Measurements from ENCODE around the gene HOXC11.

Gene HOXC11

DNA sequence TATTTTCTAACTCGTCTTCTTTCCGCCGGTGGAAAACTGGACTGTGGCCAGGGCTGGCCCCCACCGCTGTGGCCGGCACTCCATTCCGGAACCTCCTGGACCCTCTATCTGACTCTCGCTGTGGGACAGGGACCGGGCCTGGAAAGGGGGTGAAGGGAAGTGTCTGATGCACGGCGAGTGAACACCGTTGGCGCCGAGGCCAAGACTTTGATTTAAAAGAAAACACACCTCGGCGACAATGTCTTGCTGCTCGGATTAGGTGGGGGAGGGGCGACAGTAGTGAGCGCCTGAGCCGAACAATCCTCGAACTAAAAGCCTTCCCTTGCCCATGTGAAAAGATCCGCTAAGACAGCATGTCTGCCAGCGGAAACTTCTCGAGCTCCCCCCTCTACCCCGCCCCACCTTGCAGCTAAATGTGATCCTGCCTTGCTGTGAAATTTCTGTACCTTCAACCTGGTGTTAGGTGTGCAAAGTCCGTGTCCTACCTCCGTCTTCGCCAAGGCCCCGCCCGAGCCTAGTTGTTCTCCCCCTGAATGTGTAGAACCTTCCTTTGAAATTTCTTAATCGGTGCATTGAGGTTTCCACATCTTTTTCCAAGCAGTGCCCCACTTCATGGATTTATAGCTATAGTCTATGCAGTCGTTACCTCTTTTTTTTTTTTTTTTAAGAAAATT, 2.7 kb downstream of the HOXC11 start:
- DNase-seq: no peak

GRCh38 chr12:53976172-53976822, 3.4 kb downstream of the HOXC11 start:
- no peak for DNase-seq

DNA sequence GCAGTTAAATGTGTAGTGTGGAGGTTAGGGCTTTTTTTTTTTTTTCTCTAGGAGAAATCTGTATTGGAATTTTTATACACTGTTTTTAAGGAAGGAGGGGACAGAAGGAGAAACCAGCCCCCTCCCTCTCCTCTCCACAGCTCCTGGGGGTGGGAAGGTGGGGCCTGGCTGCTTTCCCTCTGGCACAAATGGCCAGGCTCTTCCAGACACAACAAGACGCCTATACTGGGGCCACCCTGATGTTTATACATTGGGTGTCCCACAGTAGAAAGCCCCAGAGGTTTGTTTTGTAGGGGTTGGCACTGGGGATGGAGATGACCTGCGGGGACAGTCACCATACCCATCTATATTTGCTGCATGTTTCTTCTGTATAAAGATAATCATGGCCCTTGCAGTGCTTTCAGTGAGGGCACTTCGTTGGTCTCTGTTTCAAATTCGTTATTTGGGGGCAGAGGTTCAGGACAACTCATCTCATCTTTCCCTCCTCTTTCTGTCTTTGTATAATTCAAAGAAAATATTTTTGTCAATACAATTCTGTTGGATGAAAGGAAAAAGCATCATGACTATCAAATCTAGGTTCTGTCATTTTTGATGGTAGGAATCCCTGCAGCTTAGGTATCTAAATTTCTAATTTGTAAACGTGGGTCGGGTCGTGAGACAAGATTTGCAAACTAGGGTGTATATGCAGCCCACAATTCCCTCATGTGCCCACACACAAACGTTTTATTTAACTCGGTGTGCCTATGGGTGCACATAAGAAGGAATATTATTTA, 4.1 kb downstream of the HOXC11 start:
- no peak for DNase-seq

DNA sequence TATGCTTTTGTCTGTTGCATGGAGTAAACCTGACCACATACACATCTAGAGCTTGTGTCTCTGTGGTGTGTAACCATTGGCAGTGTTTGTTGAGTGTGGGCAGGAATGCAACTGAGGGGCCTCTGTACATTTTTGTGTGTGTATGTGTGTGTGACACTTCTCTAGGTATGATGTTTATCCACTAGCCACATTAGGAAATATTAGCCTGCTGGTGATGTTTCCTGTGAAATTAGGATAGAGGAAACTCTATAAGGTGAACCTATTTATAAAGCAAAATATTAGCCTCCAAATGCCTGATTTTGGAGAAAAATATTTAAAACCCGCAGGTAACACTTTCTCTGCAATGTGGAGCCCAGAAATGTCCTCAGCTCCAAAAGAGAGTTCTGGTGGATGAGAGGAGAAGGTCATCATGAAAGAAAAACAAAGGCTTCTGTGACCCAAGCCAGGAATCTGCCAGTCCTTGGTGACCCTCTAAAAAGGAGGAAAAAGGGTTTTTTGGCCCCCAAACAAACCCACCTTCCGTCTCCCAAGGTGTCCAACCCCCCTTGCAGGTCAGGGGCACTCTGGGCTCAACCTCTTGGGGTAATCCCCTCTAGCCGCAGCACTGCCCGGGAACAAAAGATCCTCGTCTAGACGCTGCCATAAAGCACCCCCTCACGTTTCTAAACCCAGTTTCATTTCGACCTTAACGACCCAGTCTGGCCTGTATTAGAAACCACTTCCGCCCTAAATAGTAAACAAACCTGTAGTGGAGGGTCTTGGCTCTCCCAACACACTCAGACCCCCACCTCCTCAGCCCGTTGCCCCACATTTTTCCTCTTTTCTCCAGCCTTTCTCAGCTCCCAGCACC, 4.9 kb downstream of the HOXC11 start:
- no peak for DNase-seq

DNA sequence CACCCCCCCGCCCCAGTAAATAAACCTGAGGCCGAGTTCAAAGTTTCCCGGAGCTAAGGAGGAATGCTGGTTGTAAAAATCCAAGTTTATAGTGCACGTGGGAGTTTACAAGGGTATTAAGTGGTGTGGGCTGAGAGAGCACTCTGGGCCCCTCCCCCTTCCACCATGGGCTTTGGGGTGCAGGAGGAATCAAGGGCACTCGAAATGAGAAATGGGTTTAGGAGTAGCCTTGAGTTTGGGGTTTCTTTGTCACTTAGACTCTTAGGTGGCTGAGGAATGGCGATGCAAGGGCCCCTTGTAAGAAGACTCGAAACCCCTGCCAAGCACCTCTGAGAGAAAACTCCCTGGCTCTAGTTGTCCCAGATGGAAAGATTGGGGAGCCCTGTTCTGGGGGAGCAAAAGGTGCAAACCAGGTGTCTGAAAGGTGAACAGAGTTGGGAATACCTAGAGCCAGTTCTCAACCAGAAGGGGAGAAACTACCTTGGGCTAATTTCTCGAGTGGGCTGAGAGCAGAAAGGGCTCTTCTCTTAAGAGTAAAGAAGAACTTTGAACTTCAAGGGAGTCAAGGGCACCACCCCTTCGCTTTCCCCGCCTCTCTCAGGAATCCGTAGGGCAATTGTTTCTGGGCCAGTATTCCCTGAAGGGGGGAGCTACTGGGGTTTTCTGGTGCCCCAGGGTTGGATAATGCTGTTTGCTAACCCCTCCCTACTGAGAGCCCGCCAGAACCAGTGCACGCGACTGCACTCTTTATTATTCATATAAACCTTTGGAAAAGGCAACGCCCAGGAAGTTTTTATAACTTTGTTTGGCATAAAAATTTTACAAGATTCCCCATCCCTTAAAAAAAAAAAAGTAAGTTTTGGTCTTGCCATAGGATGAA, 5.8 kb downstream of the HOXC11 start:
- DNase-seq: no peak

DNA sequence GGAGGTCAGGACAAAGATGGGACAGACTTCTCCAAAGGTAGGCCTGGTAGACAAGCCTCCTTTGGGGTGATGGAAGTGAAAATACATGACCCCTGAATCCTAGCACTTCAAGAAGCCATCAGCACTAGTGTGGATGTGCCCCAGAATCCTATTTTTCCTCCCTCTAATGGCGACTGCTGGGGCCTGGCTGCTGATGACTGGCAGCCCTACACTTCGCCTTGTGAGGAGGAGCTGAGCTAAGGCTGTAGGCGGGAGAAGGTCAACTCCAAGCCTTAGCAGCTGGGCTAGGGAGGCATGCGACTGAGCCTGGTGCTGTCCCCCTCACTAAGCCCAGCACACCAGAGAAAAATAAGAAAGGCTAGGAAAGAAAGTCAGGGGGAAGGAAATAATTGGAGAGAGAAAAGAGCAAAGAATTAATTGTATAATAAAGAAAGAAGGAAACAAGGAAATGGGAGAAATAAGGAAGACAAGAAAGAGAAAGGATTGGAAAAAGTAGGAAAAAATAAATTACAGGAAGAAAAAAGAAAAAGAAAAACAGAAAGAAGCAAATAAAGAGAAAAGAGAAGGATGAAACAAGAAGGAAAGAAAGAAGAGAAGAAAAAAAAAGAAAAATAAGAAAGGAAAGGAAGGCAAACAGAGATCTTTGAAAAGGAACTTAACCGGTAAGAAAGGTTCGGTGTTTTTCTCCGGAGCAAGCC, 7.3 kb downstream of the HOXC11 start:
- no peak for DNase-seq

- DNase-seq: no peak
These were observed 8.0 kb downstream of the HOXC11 start for GRCh38 chr12:53980802-53981496.

DNA sequence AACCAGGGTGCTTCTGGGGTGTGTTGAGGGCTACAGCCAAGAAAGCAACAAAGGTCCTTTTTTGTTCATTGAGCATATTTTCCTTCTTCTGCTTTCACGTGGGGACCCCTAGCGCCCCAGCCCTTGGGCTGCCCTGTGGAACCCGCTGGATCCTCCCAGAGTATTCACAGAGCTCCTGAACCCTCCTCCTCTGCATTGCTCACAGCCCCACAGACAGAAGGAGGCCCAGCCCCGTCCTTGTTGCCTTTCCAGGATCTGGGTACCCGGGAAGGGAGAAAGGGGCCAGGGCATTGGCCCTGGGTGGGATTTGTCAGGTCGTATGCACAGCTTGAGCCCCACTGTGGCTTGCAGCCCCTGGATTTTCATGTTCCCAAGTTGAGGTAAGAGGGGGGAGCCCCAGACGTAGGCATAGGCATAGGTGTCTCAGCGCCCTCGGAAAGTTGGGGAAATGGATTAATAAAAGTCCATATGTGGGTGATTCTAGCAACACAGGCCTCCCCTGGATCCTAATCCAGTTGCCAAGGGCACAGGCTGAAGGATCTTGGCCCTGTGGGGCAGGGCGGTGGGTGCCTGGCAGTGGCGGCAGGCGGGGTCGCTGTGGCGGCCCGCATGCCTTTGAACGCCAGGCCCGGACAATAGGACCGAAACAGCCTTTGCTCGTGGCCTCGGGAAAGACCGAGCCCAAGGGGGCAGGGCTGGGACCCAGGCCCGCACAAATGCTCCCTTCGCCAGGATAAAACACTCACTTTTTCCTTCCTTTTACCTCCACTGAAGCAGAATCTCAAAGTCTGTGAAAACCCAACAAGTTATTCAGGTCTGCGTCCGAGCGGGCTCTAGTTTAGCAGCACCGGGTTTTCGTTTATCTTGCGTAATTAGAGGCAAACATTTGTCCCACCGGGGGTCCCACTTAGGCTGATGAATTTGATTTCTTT, 9.0 kb downstream of the HOXC11 start:
- DNase-seq: no peak

- no peak for DNase-seq
These were observed 10.0 kb downstream of the HOXC11 start for GRCh38 chr12:53982648-53983567.

GRCh38 chr12:53983568-53983949, 10.6 kb downstream of the HOXC11 start:
- no peak for DNase-seq

GRCh38 chr12:53983950-53984572, 11.1 kb downstream of the HOXC11 start:
- DNase-seq: no peak

DNA sequence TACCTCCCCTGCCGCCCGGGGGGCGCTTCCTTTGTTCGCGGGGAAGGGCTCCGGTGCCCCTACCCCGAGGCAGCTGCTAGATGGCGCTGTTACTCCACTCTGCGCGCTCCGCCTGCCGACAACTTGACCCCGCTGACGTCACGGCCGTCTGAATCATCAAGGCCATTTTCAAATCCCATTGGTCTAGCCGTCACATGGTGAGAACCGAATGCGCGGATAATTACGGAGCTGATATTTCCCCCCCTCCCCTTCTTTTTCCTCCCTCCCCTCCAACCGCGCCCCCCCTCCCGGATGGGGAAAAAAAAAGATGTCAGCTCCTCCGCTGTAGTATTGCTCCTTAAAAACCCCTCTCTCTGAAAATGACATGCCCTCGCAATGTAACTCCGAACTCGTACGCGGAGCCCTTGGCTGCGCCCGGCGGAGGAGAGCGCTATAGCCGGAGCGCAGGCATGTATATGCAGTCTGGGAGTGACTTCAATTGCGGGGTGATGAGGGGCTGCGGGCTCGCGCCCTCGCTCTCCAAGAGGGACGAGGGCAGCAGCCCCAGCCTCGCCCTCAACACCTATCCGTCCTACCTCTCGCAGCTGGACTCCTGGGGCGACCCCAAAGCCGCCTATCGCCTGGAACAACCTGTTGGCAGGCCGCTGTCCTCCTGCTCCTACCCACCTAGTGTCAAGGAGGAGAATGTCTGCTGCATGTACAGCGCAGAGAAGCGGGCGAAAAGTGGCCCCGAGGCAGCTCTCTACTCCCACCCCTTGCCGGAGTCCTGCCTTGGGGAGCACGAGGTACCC, 12.2 kb downstream of the HOXC11 start, which contains the start of gene HOXC10:
HOXC10 (plus strand) TSS at position 246 of the 791 bp plus-strand sequence; CDS start at position 360, 114 bp downstream.
- peak; percentile 74 for DNase-seq

DNA sequence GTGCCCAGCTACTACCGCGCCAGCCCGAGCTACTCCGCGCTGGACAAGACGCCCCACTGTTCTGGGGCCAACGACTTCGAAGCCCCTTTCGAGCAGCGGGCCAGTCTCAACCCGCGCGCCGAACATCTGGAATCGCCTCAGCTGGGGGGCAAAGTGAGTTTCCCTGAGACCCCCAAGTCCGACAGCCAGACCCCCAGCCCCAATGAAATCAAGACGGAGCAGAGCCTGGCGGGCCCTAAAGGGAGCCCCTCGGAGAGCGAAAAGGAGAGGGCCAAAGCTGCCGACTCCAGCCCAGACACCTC, 12.7 kb downstream of the HOXC11 start:
- DNase-seq: no peak

- no peak for DNase-seq
These were observed 13.2 kb downstream of the HOXC11 start for GRCh38 chr12:53985994-53986685.

DNA sequence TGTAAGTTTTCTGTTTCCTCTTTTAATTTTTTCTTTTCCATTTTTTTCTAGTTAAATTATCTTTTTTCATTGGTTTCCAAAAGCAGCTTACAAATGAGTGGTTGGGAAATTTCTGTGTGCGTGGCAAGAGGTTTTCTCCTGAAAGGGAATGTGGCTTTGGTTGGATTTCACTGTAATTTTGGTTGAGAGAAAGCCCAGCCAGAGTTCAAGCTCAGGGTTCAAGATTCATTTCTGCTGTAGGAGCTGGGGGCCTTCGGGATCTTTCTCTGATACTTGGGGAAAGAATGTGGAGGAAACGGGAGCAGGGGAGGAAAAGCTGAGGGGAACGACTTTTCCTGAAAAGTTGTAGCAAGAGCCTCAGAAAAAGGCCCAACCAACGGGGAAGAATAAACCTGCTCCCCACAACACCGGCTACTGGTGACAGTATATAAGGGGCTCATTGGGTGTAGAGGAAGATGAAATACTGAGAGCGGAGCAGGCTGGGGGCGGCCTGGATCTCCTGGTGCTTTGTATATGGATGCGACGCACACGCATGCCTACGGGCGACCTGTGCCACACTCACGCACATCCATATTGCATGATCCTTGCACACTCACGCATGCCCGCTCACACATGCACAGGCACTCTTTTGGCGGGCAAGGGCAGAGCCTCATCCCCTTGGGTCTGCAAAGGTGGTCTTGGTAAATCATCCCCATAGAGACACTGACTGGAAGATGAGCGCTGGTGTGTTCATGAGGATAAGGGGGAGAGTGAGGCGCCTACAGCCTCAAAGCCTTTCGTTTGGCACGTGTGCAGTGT, 14.0 kb downstream of the HOXC11 start:
- DNase-seq: no peak

DNA sequence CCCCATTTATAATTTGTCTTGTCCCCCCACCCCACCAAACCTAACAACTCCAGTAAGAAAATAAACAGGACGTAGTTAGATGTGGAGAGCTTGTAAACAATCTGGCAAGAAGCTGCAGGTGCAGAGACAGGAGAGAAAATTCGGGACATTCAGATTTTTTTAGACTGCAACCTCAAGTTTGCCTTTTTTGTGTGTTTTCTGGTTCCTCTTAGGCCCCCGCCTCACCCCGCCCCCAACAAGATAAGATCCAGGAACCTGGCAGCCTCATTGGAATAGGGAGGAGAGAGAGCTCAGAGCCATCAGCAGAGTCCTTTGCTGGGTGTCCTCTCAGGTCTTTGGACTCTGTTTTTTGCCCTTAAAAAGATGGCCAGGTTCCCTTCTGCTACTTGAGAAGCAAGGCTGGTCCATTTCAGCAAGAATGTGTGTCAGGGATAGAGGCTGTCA, 14.9 kb downstream of the HOXC11 start:
- DNase-seq: no peak
